K562 (cell line): ENCODE results near the gene WDR18. TPM values are rescaled to one million over a fixed set of nuclear protein-coding genes. Genes with fewer than 3 reads are reported as not detected.

Source experiments
- ATAC-seq: fragments of 200-7000 bp; cut with Tn5 transposase; 3 replicates; pipeline ENCODE4 v1.9.1; 2020; ENCODE audit warnings: moderate library complexity
- BruUV-seq: library from RNA; stranded (reverse); fragments of 400-500 nt; replicated peaks from 2 replicates; lab custom pipeline; 2021; lab: Mats Ljungman, UMichigan
- CTCF ChIA-PET: fragments of 300-600 bp; formaldehyde crosslinking; extraction: SDS; loops from one replicate; lab custom pipeline; 2021; ENCODE audit warnings: low intra/inter-chr PET ratio; lab: Yijun Ruan, JAX
- POLR2A ChIA-PET: fragments of 300-600, 350-650 bp; sonication (Branson Sonifier 250); formaldehyde crosslinking; extraction: SDS; loops from one replicate; lab custom pipeline; 2021; ENCODE audit warnings: antibody characterized with exemption, inconsistent platforms; lab: Yijun Ruan, JAX
- DNase-seq, 4 experiments: peaks; one replicate each; pipeline versions ENCODE4 v3.0.0 to v3.0.0-alpha.2; 2011 to 2018; ENCODE audit warnings: low spot score in 3 of 4, mixed read lengths in 3 of 4; ENCODE audit errors: extremely low read depth in 1 of 4
- FAIRE-seq: peaks from 2 replicates; lab custom pipeline; 2011; peaks lifted over from hg19 to GRCh38; lab: Jason Lieb, UNC
- H2AFZ ChIP-seq: 2 replicates; pipeline ENCODE4 v1.6.0; 2011; ENCODE audit warnings: low read depth, low read length, control low read depth, inconsistent platforms
- H3K27ac ChIP-seq: fragments of 200-600 bp; 3 replicates; pipeline ENCODE4 v1.8.0; 2011; ENCODE audit warnings: low read depth, mild to moderate bottlenecking, control low read depth, inconsistent platforms, low read length, moderate library complexity, mixed read lengths; ENCODE audit errors: extremely low read depth
- H3K27me3 ChIP-seq, 2 experiments: fragments of 300-600 bp in 1 of 2; 2 replicates in 1 of 2; 3 replicates in 1 of 2; pipeline versions ENCODE4 v1.6.0 to v1.8.0; 2011; ENCODE audit warnings: inconsistent platforms in 2 of 2, low read length in 2 of 2, mild to moderate bottlenecking in 1 of 2, mixed read lengths in 1 of 2, moderate library complexity in 1 of 2; ENCODE audit not compliant: control insufficient read depth in 2 of 2, insufficient read depth in 2 of 2
- H3K36me3 ChIP-seq: fragments of 300-600 bp; 3 replicates; pipeline ENCODE4 v1.8.0; 2011; ENCODE audit warnings: mild to moderate bottlenecking, low read length, inconsistent platforms; ENCODE audit not compliant: control insufficient read depth, insufficient read depth
- H3K4me1 ChIP-seq, 2 experiments: fragments of 200-600 bp in 1 of 2; replicated peaks in 1 of 2; 2 replicates in 1 of 2; 3 replicates in 1 of 2; pipeline versions ENCODE4 v1.5.1 to v1.8.0; 2011; ENCODE audit warnings: inconsistent platforms in 2 of 2, low read length in 2 of 2, mild to moderate bottlenecking in 1 of 2, mixed read lengths in 1 of 2, moderate library complexity in 1 of 2; ENCODE audit not compliant: control insufficient read depth in 2 of 2, insufficient read depth in 2 of 2
- H3K4me2 ChIP-seq: 2 replicates; pipeline ENCODE4 v1.6.1; 2011; ENCODE audit warnings: low read length, control low read depth, inconsistent platforms, mixed read lengths; ENCODE audit not compliant: insufficient read depth
- H3K4me3 ChIP-seq: fragments of 200-600 bp; sonication (generic), shearing (Covaris generic); 2 replicates; pipeline ENCODE4 v1.5.1; 2016; ENCODE audit warnings: control low read depth, inconsistent platforms
- H3K79me2 ChIP-seq: fragments of 200-600 bp; 3 replicates; pipeline ENCODE4 v1.8.0; 2011; ENCODE audit warnings: low read length, inconsistent platforms; ENCODE audit not compliant: control insufficient read depth, insufficient read depth
- H3K9ac ChIP-seq, 2 experiments: 2 replicates each; pipeline versions ENCODE4 v1.6.0 to v1.6.1; 2011; ENCODE audit warnings: low read depth in 2 of 2, low read length in 2 of 2, control low read depth in 1 of 2, inconsistent platforms in 1 of 2, mild to moderate bottlenecking in 1 of 2, mixed read lengths in 1 of 2; ENCODE audit not compliant: insufficient read depth in 1 of 2
- H3K9me1 ChIP-seq: one replicate; pipeline ENCODE4 v1.6.0; 2011; ENCODE audit warnings: inconsistent platforms, mild to moderate bottlenecking, low read length, moderate library complexity; ENCODE audit not compliant: control insufficient read depth, insufficient read depth
- H3K9me3 ChIP-seq: replicated peaks from 2 replicates; pipeline ENCODE4 v1.5.1; 2011; ENCODE audit warnings: low read depth, low read length, inconsistent platforms; ENCODE audit not compliant: control insufficient read depth, insufficient read depth
- H4K20me1 ChIP-seq: replicated peaks from 2 replicates; pipeline ENCODE4 v1.6.1; 2011; ENCODE audit warnings: low read length, inconsistent platforms, mixed read lengths; ENCODE audit not compliant: control insufficient read depth, insufficient read depth
- EP400 ChIP-seq: fragments of 450-650 bp; IDR thresholded peaks from 2 replicates; pipeline ENCODE4 v1.6.1; 2017; ENCODE audit warnings: antibody characterized with exemption, mild to moderate bottlenecking, moderate library complexity
- POLR2G ChIP-seq: fragments of 200-400 bp; formaldehyde crosslinking; IDR thresholded peaks from 2 replicates; pipeline ENCODE4 v1.6.1; 2017; ENCODE audit warnings: low read depth, mild to moderate bottlenecking, antibody characterized with exemption, low read length, moderate library complexity
- RAD51 ChIP-seq: fragments of 450-650 bp; IDR thresholded peaks from 2 replicates; pipeline ENCODE4 v1.7.1; 2016; ENCODE audit warnings: low read depth, mild to moderate bottlenecking, borderline replicate concordance
- RUNX1 ChIP-seq: sonication (generic); IDR thresholded peaks from 2 replicates; pipeline ENCODE4 v1.6.1; 2016; ENCODE audit warnings: antibody characterized with exemption, low read depth
- TFE3 ChIP-seq: fragments of 450-650 bp; formaldehyde crosslinking; IDR thresholded peaks from 2 replicates; pipeline ENCODE4 v1.4.0; 2020; ENCODE audit warnings: mild to moderate bottlenecking, mixed read lengths
- WGBS: fragments of 100-300 bp; shearing (Covaris generic); methylation state at CpG from one replicate; pipeline ENCODE4 v1.1.6; 2016; ENCODE audit warnings: low coverage, mixed read lengths; ENCODE audit not compliant: insufficient coverage; ENCODE audit errors: missing lambda C conversion rate; 5-methylcytosine and 5-hydroxymethylcytosine counted together
- in situ Hi-C: fragments of 300-500 bp; cut with MboI; formaldehyde crosslinking; loops from 4 replicates; pipeline ENCODE4 v1.15.0; 2018; ENCODE audit warnings: inconsistent platforms, mixed read lengths
- intact Hi-C: fragments of 100-400 bp; cut with micrococcal nuclease; formaldehyde crosslinking; loops from 2 replicates; pipeline ENCODE4 v1.14.2; 2022
- polyA plus RNA-seq, 8 experiments: library from polyadenylated mRNA; depleted of rRNA in 4 of 8; stranded (reverse) in 5 of 8; unstranded in 3 of 8; fragments of >200 nt; fragmentation: Nextera tagmentation in 2 of 8; fragmentation: Illumina TruSeq in 1 of 8; extraction: Ambion mirVana in 2 of 8; extraction: Trizol in 1 of 8; gene quantifications; 2 replicates each; pipeline versions ENCODE4 v1.2.1 to v1.2.3, GENCODE V29; 2011 to 2014; ENCODE audit warnings: inconsistent platforms in 1 of 8, missing spikeins in 1 of 8
- total RNA-seq, 7 experiments: library from RNA; depleted of rRNA in 6 of 7; stranded (reverse); fragments of >200 nt in 6 of 7; fragmentation: Illumina TruSeq in 2 of 7; extraction: Trizol in 2 of 7; gene quantifications; 2 replicates each; pipeline versions ENCODE4 v1.2.1 to v1.2.3, GENCODE V29; 2011 to 2021; ENCODE audit warnings: low replicate concordance in 1 of 7

The WDR18 gene
- total and polyA plus RNA-seq, 9 of the 15 experiments (the other 6 are each of a cell fraction or from before 2014, with no cell fraction given) = 0.65 to 181 (median 30.1) TPM

- no peak overlapping the region for H3K4me3 ChIP-seq
- 93% methylated on average over 19 of the region's 23 CpGs for WGBS
- DNase-seq = no peak
- H3K79me2 ChIP-seq = peaks cover 83% of the 10 kb centered on the region
- TF ChIP-seq POLR2G (0 out of 2 replicates have a peak, but pooled peaks have one; percentile 28), TFE3 (peak; percentile 55), RUNX1 (no peak), EP400 (no peak), RAD51 (no peak)
- peaks cover 4% of the 10 kb centered on the region for H3K9me1 ChIP-seq
- POLR2A ChIA-PET = interaction anchor here (0.6 to 1.3 kb wide), 5 partner anchors 10 to 582 kb away, joined by 3 to 4 read pairs (median 3); no protein-coding TSS in a partner anchor
- H3K9ac ChIP-seq = peak overlapping the region in 1 of 2 experiments; percentile 35; a peak in 1 of 4 replicates
- H3K9me3 ChIP-seq = no peaks in the 10 kb centered on the region
- CTCF ChIA-PET = no interaction called here
- H3K4me1 ChIP-seq = peaks cover 0 to 57% of the 10 kb centered on the region in 2 experiments; a peak in 4 of 5 replicates
- no peak overlapping the region for H2AFZ ChIP-seq
- no peak overlapping the region for H3K4me2 ChIP-seq
- BruUV-seq = no TSS peak
- no peak overlapping the region for H3K27ac ChIP-seq
- H4K20me1 ChIP-seq = 0 out of 2 replicates have a peak, but pooled peaks cover 3% of the 10 kb centered on the region
- no peaks in the 10 kb centered on the region for H3K27me3 ChIP-seq
- no peak for FAIRE-seq
- no peak for ATAC-seq
- intact Hi-C loops = no loop called here
- in situ Hi-C loops = no loop called here
- H3K36me3 ChIP-seq = peaks cover 76% of the 10 kb centered on the region; the same call in 2 of the 3 replicates
Observed at GRCh38 chr19:938233-938923, 45.8 kb upstream of the WDR18 start.
